ENCODE measurements around the gene IFRD2. TPM values are rescaled to one million over a fixed set of nuclear protein-coding genes. Genes with fewer than 3 reads are reported as not detected.
"Not testable (repeated sequence)": the region's sequence is repeated elsewhere in the genome, so short reads cannot be mapped to it uniquely, and the experiment has no call there.

IFRD2 gene
- total RNA-seq, 1 donor from 2014 or later: 92.2 TPM

DNA sequence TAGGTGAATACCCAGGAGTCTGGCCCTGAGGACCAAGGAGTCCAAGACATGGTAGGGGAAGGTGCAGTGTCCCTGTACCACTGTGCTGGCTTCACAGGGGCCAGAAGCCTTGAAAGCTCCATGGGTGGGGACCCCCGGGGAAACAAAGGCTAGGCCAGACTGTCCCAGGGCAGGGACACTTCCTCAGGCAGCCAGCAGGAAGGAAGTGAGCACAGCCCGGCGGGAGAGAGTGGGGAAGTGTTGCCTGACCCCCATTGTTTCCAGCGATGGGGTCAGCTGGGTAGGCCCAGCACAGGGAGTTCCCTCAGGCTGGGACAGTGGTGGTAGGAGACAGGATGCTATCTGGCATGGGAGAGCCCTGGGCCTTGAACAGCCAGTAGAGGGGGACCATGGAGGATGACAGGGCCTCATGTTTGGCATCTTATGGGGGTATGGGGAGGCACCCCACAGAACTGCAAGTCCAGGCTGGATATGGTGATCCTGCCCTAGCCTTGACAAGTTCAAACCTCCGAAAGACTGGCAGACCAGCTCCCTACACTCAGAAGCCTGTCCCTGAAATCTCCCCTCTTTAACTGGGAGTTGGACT, 31.5 kb upstream of the IFRD2 start:
- peak; percentile 92 for DNase-seq

DNA sequence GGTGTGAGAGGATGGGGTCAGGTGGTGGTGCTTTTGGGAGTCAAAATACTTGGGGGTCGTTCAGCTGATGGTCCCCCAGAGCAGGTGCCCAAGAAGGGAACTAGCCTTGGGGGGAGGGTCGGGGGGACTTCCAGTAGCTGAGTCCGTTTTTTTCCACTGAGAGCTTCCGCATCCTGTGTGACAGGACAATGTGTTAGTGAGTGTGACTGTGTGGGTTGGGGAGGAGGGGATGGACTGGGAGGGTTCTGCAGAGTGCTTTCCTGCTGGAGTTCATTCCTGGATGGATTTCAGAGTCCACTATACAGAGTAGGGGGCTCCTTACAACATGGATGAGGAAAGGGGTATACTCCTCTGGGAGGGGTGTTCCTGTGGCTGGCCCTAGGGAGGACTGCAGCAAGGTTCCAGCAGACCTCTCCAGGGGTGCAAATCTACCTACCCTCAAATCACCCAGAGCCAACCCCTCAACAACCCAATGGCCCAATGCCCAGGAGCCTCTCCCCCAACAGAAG, 30.9 kb upstream of the IFRD2 start:
- DNase-seq: peak; percentile 88

DNA sequence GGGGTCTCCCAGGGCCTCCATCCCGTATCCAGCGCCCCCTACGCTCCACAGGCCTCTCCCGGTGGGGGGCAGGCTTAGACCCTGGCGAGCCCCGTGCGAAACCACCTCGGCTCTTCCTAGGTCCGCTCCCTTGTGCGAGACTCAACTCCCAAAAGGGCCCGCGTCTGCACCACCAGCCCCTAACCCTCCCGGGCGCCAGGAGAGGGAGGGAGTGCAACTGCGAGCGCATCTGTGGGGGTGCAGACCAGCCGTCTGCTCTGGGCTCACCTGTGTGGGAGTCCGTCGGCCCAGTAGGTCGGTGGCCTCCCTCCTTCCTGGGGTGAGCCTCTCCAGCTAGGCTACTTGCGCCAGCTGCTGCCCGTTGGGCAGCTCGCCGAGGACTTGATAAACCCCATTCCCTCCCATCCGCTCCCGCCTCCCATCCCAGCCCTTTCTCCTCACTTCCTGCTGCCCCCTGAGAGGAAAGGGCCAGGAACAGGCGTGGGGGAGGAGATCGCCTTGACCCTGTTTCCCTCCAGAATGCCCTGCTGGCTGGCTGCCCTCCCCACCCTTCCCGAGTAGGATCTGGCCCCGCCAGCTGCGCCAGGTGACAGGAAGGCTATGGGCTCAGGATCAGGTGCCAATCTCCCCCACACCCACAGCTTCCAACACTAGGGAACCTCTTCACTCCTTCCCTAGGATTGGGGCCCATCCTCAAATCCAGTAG, 30.3 kb upstream of the IFRD2 start, which contains the start of gene HYAL2:
TSS of gene HYAL2 (minus strand) at position 360 of the 706 bp plus-strand sequence. CDS start 2,256 bp downstream, outside the sequence.
- DNase-seq: peak; percentile 80

DNA sequence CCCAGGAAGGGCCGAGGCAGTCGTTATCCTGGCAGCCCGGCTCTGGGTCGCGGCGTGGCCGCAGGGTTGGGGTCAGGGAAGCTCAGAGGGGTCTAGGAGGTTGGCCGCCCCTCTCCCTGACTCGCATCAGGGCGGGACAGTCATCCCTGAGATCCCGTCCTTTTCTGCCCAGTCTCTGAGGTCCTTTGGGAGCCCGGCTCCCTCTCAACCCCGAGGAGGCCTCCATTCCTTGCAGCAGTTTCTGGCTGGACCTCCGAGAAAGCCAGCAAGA, 29.8 kb upstream of the IFRD2 start:
- DNase-seq: no peak

DNA sequence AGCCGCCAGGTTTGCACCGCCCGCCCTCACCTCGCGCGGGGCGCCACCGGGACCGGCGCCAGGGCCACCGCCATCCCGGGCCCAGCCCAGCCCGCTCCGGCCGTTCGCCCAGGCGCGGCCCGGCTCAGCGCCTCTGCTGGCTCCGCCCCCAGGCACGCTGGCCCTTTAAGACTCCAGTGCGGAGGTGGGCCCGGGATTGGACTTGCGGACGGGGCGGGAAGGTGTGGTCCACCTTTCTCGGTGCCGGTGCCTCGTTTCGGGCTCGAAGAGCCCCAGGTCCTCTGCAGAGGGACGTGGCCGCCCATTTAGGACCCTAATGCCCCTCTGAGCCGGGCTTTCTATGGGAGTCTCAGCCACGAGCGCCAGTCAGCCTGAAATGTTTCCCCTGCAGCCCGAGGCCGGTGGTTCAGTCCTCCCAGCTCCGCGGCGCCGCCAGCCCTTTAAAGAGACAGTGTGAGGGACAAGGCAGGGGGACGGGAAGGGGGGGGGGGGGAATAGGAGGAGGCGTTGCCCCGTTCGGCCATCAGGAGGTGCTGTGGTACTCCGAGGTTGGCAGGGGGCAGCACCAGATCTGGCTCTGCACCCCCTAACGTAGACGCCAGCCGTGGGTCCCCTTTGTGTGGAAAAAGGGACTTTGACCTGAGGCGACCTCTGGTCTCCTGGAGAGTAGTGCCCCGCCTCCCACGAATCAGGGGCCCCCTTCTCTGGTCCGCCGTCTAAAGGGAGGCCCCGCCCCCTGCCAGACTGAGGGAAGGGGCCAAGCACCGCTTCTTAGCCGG, 29.3 kb upstream of the IFRD2 start:
- DNase-seq: peak; percentile 90

DNA sequence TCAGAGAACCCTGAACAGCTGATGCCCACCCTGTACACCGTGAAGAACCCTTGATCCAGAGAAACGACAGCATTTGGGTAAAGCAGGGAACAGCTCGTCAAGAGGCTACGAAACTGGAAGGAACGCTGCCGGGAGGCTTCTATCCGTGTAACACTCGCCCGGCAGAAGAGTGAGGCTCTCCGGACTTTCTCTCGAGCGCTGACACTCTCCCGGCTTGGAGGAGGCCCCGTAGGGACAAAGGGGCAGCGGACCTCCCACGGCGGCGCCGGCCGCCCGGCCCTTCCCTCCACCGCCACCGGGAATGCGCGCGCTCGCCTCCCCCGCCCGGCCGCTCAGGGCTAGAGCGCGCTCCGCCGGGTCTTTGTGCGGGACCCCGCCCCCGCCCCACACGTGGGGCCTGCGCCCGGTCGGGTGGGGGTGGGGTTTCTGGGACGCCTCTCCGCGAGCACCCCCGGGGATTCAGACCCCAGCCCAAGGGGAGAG, 28.7 kb upstream of the IFRD2 start:
- peak; percentile 75 for DNase-seq

DNA sequence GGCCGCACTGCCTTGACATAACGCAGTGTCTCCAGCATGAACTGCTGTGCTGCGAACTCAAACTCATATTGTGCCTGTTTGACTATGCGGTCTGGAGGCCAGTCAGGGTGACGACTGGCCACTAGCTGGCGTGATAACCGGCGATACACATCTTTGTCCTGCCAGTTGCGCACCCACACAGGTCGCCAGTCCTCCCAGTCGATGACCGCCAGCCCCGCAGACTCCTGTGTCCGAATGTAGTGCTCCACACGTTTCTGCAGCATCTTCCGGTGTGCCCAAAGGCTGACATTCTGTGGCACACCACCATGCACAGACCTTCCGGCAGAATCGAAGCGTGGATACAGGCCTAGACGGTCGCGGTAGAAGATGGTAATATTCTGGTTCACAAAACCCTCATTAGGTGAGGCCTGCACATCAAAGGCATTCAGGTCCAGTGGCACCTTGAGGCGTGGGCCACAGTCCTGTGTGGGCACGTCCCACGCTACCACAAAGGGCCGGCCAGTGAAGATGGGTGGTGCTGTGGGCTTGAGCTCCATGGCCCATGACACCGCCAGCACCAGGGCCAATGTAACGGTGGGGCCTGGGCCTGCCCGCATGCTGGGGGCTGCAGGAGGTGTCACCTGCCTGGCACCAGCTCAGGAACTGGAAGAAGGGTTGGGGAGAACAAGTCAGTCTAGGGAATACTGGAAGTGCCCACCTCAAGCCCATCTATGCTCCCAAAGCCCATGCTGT, 27.8 kb upstream of the IFRD2 start:
- DNase-seq: peak; percentile 60

DNA sequence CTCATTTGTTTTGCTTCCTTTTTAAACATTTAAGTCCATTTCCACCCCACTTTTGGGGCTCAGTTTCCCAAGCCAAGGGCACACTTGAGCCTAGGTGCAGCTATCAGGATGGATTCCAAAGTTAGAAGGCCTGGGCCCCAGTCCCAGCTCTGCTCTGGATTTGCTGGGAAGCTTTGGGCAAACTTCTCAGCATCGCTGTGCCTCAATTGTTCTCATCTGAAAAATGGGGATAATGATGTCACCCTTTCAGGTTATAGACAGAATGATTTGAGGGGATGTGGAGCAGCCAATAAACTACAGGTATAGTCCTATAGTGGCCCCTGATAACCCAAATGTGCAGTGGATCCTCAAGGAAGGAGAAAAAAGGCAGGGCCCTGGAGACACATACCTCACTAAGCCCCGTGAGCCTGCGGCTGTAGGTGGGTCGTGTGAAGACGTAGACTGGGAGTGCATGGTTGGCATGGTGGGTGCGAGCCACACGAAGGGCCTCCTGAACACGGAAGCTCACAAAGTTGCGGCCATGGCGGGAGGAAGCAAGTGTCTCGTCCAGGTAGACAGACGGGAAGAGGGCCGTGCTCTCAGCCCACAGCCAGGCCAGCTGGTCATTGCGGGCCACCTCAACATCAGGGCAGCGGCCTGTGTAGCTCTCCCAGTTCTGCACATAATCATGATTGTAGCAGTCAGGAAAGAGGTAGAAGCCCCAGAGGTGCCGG, 27.1 kb upstream of the IFRD2 start:
- no peak for DNase-seq

DNA sequence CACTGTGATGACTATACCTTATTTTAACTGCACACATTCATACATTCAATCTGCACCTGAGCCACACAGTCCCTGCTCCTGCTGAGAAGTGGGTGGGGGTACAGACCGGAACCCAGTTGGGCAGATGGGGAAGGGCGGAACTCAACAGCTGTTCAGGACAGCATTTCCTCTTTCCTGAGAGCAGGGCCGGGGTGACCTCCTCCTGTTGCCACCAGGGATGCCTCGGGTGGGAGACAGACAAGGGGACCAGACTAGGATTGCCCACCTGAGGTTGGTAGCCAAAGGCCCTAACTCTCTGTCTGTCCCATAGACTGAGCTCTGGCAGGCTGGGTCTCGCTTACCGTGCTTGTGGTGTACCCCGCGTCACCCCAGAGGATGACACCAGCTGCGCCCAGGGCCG, 26.4 kb upstream of the IFRD2 start:
- no peak for DNase-seq

DNA sequence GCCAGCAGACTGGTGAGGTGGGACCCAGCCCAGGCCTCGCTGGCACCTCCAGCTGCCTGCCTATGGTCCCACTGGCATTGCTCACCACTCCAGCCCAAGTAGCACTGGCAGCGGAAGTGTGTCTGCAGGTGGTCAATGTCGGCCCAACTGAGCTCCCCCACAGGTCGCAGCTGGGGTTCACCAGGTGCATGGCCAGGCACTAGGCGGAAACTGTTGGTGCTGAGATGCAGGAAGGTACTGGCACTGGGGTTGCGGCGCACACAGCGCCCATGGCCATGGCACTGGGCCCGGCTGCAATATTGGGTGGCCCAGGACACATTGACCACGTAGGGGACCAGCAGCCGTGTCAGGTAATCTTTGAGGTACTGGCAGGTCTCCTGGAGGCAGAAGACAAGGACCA, 25.9 kb upstream of the IFRD2 start:
- DNase-seq: no peak

DNA sequence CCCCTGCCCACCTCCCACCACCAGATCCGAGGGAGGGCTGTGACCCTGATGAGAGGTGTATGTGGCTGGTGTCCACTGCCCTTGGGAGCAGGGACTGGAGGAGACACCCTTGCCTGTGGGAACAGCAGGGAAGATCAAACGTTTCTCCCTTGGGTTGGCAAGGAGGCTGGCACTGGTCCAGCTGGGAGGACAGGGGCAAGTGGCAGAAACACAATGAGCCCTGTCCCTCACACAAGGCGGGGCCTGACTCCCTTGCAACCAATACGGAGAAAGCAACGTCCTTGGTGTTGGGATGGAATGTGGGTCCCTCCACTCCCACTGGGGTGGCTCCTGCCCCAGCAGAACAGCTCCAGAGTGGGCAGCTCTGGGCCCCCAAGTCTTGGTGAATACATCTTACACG, 25.1 kb upstream of the IFRD2 start:
- peak; percentile 24 for DNase-seq

DNA sequence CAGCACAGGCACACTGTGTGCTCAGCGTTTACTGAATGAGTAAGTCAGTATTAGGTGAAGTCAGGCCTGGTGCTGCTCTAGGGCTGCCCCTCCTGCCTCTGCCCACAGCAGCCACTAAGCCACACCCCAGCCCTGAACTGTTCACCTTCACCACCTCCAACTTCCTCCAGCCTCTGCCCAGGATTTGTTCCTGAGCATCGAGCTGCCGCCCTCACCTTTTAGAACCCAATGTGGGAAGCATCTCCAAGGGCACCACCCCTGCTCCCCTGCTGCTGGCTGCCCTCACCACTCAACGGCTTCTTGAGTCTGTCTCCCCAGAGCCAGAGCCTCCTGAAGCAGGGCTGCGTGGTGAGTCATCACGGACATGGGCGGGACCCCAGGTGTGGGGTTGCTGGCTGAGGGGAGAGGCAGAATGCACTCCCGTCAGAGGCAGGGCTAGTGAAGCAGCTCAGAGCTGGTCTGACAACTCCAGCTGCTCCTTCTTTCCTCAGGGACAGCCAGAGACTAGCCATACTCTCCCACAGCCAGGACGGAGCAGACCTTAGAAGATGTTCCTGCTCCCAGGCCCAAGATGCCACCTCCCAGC, 24.5 kb upstream of the IFRD2 start:
- DNase-seq: peak; percentile 75

DNA sequence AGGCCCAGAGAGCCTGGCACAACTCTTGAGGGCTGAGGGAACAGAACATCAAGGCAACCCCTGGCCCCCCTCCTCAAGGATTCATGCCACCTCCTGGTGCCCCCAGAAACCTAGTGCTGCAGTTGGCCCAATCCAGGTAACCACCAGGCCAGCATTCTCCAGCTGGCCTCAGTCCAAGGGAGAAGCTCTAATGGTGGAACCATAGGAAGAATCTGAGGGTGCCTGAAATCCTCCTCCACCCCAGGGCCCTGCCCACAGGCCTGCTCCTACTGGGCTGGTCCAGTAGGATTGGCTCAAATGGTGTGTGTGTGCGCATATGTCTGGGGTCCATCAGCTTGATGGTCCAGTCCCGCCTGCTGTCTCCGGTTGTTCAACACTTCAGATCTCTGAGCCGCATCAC, 22.6 kb upstream of the IFRD2 start:
- no peak for DNase-seq

DNA sequence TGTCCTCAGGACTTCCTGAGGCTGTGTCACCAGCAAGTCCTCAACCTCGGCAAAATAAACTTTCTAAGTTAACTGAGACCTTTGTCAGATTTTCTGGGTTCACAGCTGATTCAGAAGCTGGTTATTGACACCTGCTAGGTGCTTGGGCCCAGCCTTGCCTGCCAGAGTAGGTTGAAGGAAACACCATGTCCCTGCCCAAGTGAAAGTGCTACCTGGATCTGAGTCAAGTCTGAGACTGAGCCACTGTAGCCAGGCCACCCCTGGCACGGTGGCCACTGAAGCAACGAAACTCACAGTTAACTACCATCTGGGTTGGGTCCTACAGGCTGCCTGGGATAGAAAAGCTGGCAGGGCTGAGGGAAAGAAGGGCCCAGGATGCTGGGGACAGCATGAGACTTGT, 22.1 kb upstream of the IFRD2 start:
- no peak for DNase-seq

DNA sequence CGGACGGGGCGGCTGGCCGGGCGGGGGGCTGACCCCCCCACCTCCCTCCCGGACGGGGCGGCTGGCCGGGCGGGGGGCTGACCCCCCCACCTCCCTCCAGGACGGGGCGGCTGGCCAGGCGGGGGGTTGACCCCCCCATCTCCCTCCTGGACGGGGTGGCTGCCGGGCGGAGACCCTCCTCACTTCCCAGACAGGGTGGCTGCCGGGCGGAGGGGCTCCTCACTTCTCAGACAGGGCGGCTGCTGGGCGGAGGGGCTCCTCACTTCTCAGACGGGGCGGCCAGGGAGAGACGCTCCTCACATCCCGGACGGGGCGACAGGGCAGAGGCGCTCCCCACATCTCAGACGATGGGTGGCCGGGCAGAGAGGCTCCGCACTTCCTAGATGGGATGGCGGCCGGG, 19.8 kb upstream of the IFRD2 start:
- not testable (repeated sequence) for DNase-seq

DNA sequence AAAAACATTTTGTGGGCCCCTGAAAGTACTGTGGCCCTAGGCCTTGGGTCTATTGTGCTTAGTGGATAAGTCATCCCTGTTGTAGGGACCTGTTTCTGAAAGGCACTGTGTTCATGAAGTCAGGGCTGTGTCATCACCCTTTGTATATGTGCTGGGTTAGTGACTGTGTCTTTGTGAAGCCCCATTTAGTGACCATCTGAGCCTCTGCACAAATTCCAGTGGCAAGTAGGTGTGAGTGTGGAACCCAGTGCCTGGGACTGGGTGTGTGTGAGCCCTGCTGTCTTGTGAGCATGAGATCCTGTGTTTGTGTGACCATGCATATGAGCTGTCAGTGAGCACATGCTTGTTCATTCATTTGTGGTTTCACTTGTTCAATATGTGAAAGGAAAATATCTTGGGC, 12.4 kb upstream of the IFRD2 start:
- DNase-seq: no peak

DNA sequence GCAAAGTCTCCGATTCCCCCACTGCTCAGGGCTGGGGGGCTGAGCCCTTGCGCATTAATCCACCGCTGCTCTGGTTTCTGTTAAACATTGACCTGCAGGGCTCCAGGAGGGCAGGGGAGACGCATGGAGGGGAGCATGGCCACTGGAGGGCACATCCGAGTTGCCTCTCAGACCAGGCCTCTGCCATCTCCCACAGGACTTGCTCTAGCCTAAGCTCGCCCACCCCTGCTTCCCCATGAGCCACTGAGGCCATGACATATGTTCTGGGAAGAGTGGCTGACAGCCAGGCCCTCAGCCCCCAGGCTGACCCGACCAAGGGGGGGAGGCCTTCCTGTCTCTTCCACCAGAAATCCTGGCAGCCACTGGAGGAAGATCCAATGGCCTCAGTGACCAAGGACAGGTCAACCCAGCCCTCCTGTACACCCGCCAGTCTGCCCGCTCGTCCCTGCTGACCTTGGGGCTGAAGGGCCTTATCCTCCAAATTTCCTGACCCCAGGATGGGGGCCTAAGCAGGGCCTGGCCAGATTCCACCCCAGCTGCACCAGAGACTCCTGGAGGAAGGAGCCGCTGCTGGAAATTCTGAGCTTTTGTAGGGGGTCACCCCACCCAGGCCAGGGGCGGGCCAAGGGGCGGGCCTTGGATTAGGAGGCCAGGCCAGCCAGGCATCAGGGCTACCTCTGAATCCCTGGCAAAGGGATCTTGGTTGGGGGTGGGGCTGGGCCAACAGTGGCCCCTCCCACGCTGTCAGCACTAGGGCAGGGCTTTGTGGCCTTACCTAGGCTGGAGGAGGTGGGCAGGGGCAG, 11.0 kb upstream of the IFRD2 start, which contains the start of gene HYAL1:
TSS of gene HYAL1 (minus strand) at position 562 of the 803 bp plus-strand sequence. CDS start 618 bp downstream, outside the sequence.
- DNase-seq: peak; percentile 58

DNA sequence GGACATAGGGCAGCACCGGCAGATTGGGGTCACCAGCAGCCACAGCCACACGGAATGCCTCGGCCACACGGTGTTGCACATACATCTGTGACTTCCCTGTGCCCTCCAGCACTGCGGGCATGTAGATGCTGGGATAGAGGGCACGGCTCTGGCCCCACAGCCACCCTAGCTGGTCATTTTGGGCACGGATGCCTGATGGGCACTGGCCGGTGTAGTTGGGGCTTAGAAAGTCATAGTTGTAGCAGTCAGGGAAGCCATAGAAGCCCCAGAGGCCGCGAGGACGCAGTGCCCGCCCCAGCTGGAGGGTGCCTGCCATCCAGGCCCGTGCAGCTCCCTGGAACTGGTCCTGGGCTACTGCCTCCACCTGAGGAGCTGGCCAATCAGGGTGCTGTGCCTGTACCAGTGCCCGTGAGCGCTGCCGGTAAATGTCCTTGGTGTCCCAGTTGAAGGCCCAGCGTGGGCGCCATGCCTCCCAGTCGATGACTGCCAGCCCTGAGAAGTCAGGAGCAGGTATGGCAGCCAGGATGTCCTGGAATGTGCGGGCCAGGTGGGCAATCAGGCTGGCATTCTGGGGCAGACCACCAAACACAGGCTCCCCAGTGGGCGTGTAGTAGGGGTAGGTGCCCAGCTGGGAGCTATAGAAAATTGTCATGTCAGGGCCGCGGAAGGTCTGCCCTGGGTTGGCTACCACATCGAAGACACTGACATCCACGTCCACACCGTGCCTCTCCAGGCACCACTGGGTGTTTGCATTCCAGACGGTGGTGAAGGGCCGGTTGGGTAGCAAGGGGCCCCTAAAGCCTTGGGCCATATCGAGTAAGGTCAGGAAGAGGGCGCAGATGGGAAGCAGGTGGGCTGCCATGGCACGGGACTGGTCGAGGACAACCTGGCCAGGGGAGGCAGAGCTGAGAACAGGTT, 10.1 kb upstream of the IFRD2 start:
- no peak for DNase-seq

DNA sequence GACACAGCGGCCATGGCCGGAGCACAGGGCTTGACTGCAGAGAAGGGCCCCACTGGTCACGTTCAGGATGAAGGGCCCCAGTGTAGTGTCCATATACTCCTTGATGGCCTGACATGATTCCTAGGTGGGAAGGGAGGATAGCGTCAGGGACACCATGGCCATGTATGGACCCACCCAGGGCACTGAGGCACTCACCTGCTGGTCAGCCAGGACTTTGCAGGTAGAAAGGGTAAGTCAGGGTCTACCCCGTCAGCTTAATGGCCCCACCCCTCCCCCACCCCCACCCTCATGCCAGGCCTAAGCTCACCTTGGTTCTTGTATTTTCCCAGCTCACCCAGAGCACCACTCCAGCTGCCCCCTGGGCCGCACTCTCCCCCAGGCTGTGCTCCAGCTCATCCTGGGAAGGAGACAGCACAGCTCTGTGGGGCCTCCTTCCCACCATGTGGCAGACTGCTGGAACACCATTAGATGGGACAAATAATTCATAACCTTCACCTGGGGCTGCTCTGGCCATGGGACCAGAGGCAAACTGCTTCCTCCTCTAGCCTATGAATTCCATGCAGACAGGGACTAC, 8.5 kb upstream of the IFRD2 start:
- no peak for DNase-seq
